DOHH2 (cell line): ENCODE data around the gene CBY3.
"Not testable (repeated sequence)": the region's sequence is repeated elsewhere in the genome, so short reads cannot be mapped to it uniquely, and the experiment has no call there.

Experiments
- CTCF ChIP-seq: fragments of 200-600 bp; sonication (generic); IDR thresholded peaks from one replicate; pipeline ENCODE4 v1.5.1; 2014; ENCODE audit warnings: antibody characterized with exemption, mild to moderate bottlenecking, low read depth, low read length; ENCODE audit not compliant: poor library complexity, severe bottlenecking
- EZH2phosphoT487 ChIP-seq: fragments of 200-600 bp; sonication (generic); IDR thresholded peaks from 2 replicates; pipeline ENCODE4 v1.6.1; 2017; ENCODE audit warnings: borderline replicate concordance, mild to moderate bottlenecking, antibody characterized with exemption, low read length, moderate library complexity, mixed read lengths

- TF ChIP-seq CTCF, EZH2phosphoT487: not testable (repeated sequence)
Observed at GRCh38 chr5:179643141-179643920, 37.5 kb downstream of the CBY3 start.
